Measurements from ENCODE around the gene RAC2. TPM values are rescaled to one million over a fixed set of nuclear protein-coding genes. Genes with fewer than 3 reads are reported as not detected.

RAC2 gene
- total and polyA plus RNA-seq, 2 of the 8 experiments (the other 6 are each of a cell fraction or from before 2014, with no cell fraction given) = 2.3 to 4.3 TPM

DNA sequence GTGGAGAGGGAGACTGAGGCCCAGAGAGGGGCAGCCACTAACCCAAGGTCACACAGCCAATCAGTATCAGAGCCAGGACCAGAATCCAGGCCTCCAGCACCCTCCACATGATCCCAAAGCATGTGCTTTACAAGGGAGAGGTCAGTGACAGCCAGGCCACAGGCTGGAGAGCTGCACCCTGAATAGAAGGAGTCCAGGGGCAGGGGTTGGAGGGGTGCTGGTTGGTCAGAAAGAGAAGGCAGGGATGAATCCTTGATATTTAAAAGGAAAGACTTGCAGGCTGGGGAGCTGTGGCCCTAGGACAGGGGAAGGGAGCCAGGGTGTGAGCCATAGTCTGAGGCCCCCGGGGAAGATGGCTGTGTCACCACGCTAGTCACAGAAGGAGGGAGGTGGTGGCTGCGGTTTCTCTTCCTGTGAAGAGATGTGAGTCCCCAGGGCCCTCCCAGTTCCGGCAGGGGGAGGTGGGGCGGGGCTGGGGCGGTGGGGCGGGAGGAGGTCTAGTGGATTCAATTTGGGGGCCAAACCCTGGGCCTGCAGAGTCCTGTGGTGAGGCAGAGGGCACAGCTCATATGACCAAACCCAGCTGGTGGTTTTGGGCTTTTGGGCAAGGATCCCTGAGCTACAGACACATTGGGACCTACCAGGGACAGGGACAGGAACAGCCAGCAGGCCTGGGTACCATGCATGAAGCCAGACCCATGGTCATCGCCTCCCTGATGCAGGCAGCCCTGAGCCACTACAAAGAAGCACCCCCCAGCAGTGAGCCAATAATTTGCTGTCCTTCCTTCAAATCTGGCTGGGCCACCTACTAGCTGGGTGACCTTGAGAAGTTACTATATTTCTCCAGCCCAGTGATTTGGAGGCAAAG, 14.0 kb downstream of the RAC2 start (continued):
- no peak for TF ChIP-seq CTBP2 (IDR thresholded peaks at IDR 0.05; ENCODE audit: borderline replicate concordance, insufficient read depth, insufficient read length, low read length)
